ENCODE data around the gene IFI30. TPM values are rescaled to one million over a fixed set of nuclear protein-coding genes. Genes with fewer than 3 reads are reported as not detected.

IFI30 gene
- total RNA-seq, 2 experiments from 2014 or later: 23.7 to 26.9 TPM

DNA sequence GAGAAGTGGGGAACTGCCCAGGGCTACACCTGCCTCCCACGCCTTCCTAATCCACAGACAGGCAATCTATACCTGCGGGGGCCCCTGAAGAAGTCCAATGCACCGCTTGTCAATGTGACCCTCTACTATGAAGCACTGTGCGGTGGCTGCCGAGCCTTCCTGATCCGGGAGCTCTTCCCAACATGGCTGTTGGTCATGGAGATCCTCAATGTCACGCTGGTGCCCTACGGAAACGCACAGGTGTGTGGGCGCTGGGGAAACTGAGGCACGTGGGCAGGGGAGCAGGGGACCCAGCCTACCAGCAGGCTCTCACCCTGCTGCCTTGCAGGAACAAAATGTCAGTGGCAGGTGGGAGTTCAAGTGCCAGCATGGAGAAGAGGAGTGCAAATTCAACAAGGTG is 1.4 kb downstream of the IFI30 start:
- no peak overlapping the region for H3K27ac Mint-ChIP-seq
- H3K9me3 Mint-ChIP-seq: no peaks in the 10 kb centered on the region
- no peak for DNase-seq
- POLR2A ChIA-PET: no interaction called here
- peaks cover 9% of the 10 kb centered on the region for H3K4me1 Mint-ChIP-seq (ENCODE audit: low read depth)
- CTCF ChIA-PET: interaction anchor here (1.0 to 2.1 kb wide), 3 partner anchors 14 to 236 kb away, joined by 4 to 6 read pairs (median 4); no protein-coding TSS in a partner anchor
- H3K4me3 Mint-ChIP-seq: peak overlapping the region; percentile 83
- intact Hi-C loops (cut with micrococcal nuclease): no loop called here
- no peaks in the 10 kb centered on the region for H3K27me3 Mint-ChIP-seq
- H3K36me3 Mint-ChIP-seq: peaks cover 11% of the 10 kb centered on the region

GRCh38 chr19:18176367-18177310 is 3.0 kb downstream of the IFI30 start:
- no peak for DNase-seq
- Mint-ChIP-seq H3K4me1 (ENCODE audit: low read depth) (peaks cover 9% of the 10 kb centered on the region), H3K4me3 (no peak overlapping the region), H3K27me3 (no peaks in the 10 kb centered on the region), H3K27ac (no peak overlapping the region), H3K9me3 (no peaks in the 10 kb centered on the region), H3K36me3 (peaks cover 9% of the 10 kb centered on the region)
- intact Hi-C loops (cut with micrococcal nuclease): no loop called here
- ChIA-PET POLR2A (interaction anchor here (0.9 kb wide), 2 partner anchors 16 to 25 kb away, joined by 3 to 5 read pairs; partner anchors contain the start of gene MPV17L2), CTCF (interaction anchor here (0.6 to 1.2 kb wide), 3 partner anchors 10 to 211 kb away, joined by 3 to 4 read pairs (median 4); no protein-coding TSS in a partner anchor)

DNA sequence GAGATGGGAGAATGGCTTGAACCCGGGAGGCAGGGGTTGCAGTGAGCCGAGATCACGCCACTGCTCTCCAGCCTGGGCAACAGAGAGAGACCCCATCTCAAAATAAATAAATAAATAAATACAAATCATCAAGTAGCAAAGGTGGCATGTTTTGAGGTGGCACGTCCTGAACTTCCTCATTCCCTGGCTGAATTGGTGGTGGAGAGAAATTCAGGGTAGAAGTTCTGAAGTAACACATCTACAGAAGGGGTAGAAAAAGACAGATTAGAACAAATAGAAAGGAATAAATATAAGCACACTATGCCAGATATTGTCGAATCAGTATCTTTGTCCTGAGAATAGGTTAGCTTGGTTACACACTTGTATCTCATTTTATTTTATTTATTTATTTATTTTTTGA is 6.3 kb downstream of the IFI30 start:
- Mint-ChIP-seq H3K4me3 (no peak overlapping the region), H3K27ac (no peak overlapping the region), H3K36me3 (peaks cover 9% of the 10 kb centered on the region), H3K27me3 (no peaks in the 10 kb centered on the region), H3K4me1 (ENCODE audit: low read depth) (no peaks in the 10 kb centered on the region), H3K9me3 (no peaks in the 10 kb centered on the region)
- DNase-seq: no peak
- intact Hi-C loops (cut with micrococcal nuclease): no loop called here
- POLR2A ChIA-PET: no interaction called here
- CTCF ChIA-PET: interaction anchor here (0.9 to 1.0 kb wide), 3 partner anchors 12 to 101 kb away, joined by 3 read pairs; partner anchors contain the start of gene JUND

GRCh38 chr19:18183529-18183928 is 9.9 kb downstream of the IFI30 start:
- no peaks in the 10 kb centered on the region for H3K36me3 Mint-ChIP-seq
- intact Hi-C loops (cut with micrococcal nuclease): no loop called here
- DNase-seq: no peak
- no peaks in the 10 kb centered on the region for H3K27me3 Mint-ChIP-seq
- CTCF ChIA-PET: interaction anchor here (1.2 to 1.6 kb wide), 3 partner anchors 8 to 70 kb away, joined by 3 to 5 read pairs (median 4); no protein-coding TSS in a partner anchor
- H3K9me3 Mint-ChIP-seq: no peaks in the 10 kb centered on the region
- no peak overlapping the region for H3K27ac Mint-ChIP-seq
- POLR2A ChIA-PET: no interaction called here
- H3K4me3 Mint-ChIP-seq: no peak overlapping the region
- no peaks in the 10 kb centered on the region for H3K4me1 Mint-ChIP-seq (ENCODE audit: low read depth)

DNA sequence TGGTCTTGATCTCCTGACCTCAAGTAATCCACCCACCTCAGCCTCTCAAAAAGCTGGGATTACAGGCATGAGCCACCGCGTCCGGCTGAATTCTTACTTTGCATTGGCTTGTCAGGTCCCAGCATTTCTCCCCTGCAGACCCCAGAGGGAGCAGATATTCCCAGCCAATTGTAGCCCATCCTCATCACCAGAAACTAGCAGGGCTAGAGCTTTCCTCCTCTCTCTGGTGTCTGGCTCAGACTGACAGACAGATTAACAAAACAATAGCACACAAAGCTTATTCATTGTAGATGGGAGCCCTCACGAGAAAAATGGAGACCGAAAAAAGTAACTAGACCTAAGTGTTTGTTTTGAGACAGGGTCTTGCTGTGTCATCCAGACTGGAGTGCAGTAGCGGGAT is 11.9 kb downstream of the IFI30 start:
- no peak overlapping the region for H3K27ac Mint-ChIP-seq
- intact Hi-C loops (cut with micrococcal nuclease): no loop called here

GRCh38 chr19:18190278-18190677 is 16.7 kb downstream of the IFI30 start:
- Mint-ChIP-seq H3K4me3 (no peak overlapping the region), H3K4me1 (ENCODE audit: low read depth) (peaks cover 21% of the 10 kb centered on the region), H3K9me3 (no peaks in the 10 kb centered on the region), H3K36me3 (no peaks in the 10 kb centered on the region), H3K27me3 (no peaks in the 10 kb centered on the region), H3K27ac (no peak overlapping the region)
- POLR2A ChIA-PET: no interaction called here
- CTCF ChIA-PET: interaction anchor here (0.6 kb wide), 1 partner anchor 29 kb away, joined by 3 read pairs; no protein-coding TSS in a partner anchor
- intact Hi-C loops (cut with micrococcal nuclease): no loop called here
- DNase-seq: no peak

More for the DNA sequence above, 11.9 kb downstream of the IFI30 start:
- Mint-ChIP-seq H3K36me3 (no peaks in the 10 kb centered on the region), H3K4me1 (ENCODE audit: low read depth) (no peaks in the 10 kb centered on the region), H3K27me3 (no peaks in the 10 kb centered on the region), H3K4me3 (no peak overlapping the region), H3K9me3 (no peaks in the 10 kb centered on the region)
- POLR2A ChIA-PET: no interaction called here
- no peak for DNase-seq
- CTCF ChIA-PET: interaction anchor here (1.4 kb wide), 1 partner anchor 203 kb away, joined by 3 read pairs; no protein-coding TSS in a partner anchor

- no peaks in the 10 kb centered on the region for H3K27me3 Mint-ChIP-seq
- DNase-seq: no peak
- H3K27ac Mint-ChIP-seq: peak overlapping the region; percentile 87
- no peaks in the 10 kb centered on the region for H3K36me3 Mint-ChIP-seq
- CTCF ChIA-PET: interaction anchor here (0.6 to 2.3 kb wide), 17 partner anchors 8 to 220 kb away, joined by 3 to 23 read pairs (median 5); partner anchors contain the start of gene RAB3A
- H3K4me3 Mint-ChIP-seq: peak overlapping the region; percentile 86
- no peaks in the 10 kb centered on the region for H3K9me3 Mint-ChIP-seq
- POLR2A ChIA-PET: interaction anchor here (0.6 to 2.1 kb wide), 2 partner anchors 59 to 90 kb away, joined by 3 to 6 read pairs; partner anchors contain the start of gene JUND
- peaks cover 21% of the 10 kb centered on the region for H3K4me1 Mint-ChIP-seq (ENCODE audit: low read depth)
- intact Hi-C loops (cut with micrococcal nuclease): loop anchor here (1.0 to 2.0 kb wide), 4 partner anchors 13 to 132 kb away; partner anchors contain the start of genes IFI30, LSM4 and RAB3A
These were observed 18.0 kb downstream of the IFI30 start for GRCh38 chr19:18191640-18192062.

DNA sequence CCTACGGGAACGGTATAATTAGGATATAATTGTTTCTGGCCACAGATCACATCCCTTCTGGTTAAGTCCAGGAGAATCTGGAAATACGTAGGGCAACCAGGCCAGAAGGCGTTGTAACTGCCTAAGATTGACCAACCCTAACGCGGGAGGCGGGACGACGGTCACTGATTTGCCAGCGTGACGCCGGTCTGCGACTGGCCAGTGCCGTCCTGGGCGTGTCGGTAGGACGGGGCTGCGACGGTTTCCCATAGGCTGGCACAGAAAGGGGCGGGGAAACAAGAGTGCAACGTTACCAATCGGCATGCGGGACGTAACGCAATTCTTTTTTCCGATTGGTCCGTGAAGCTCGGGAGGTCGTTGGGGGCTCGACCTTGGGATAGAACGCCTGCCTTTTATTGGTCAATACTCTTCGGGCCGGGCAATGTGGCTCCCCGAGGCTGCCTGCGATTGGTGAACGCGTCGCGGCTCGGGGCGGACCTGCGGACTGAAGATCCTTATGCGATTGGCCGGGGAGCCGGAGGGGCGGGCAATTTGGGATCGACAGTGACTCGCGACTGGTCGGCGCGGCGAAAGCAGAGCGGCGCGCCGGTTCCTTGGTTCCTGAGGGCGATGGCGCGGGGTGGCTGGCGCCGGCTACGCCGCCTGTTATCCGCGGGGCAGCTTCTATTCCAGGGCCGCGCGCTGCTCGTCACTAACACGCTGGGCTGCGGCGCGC is 19.2 kb downstream of the IFI30 start, which contains the start of gene MPV17L2:
Gene MPV17L2, plus strand, starts transcription at position 546 of the 715 bp plus-strand sequence. Its CDS starts 64 bp downstream, at position 610.
- H3K27ac Mint-ChIP-seq: peak within 1 kb of the TSS; percentile 87
- H3K4me3 Mint-ChIP-seq: peak within 1 kb of the TSS; percentile 86
- CTCF ChIA-PET: interaction anchor here (0.6 to 2.3 kb wide), 20 partner anchors 9 to 219 kb away, joined by 3 to 23 read pairs (median 5); partner anchors contain the start of gene RAB3A
- H3K27me3 Mint-ChIP-seq: no peaks in the 10 kb centered on the region
- intact Hi-C loops (cut with micrococcal nuclease): loop anchor here (1.0 to 2.0 kb wide), 4 partner anchors 11 to 130 kb away; partner anchors contain the start of genes IFI30, LSM4 and RAB3A
- DNase-seq: peak; percentile 99
- H3K4me1 Mint-ChIP-seq (ENCODE audit: low read depth): peaks cover 21% of the 10 kb centered on the region
- POLR2A ChIA-PET: interaction anchor here (0.6 to 2.1 kb wide), 7 partner anchors 10 to 88 kb away, joined by 3 to 6 read pairs (median 4); partner anchors contain the start of genes JUND and RAB3A
- H3K9me3 Mint-ChIP-seq: no peaks in the 10 kb centered on the region
- H3K36me3 Mint-ChIP-seq: peaks cover under 1% of the 10 kb centered on the region

DNA sequence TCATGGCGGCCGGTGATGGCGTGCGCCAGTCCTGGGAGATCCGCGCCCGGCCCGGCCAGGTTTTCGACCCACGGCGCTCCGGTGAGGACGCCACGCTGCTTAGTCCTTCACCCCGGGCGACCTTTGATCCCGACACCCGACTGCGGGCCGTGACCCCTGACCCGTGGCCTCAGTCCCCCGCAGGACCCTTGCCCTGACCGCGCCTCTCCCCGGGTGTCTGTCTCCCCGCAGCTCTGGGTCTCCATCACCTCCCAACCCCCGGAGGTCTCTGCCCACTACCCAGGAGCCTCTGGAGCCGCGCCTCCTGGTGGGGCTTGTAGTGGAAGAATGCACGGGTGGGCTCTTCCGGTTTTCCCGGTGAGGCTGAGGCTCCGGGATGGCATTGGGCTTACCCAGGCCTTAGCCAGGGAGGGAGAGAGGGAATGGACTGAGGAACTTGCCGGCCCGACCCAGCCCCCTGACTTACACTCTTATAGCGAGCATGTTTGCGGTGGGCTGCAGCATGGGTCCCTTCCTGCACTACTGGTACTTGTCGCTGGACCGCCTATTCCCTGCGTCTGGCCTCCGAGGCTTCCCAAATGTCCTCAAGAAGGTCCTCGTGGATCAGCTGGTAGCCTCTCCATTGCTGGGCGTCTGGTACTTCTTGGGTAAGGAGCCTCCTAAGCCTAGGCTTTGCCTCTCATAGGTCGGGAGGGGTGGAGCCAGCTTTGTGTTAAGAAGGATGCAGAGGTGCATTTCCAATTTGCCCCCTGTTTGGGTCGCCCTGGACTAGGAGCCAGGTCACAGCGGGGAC is 20.0 kb downstream of the IFI30 start:
- Mint-ChIP-seq H3K36me3 (peaks cover 8% of the 10 kb centered on the region), H3K27me3 (no peaks in the 10 kb centered on the region), H3K4me3 (peak overlapping the region; percentile 86), H3K4me1 (ENCODE audit: low read depth) (peaks cover 21% of the 10 kb centered on the region), H3K9me3 (no peaks in the 10 kb centered on the region), H3K27ac (peak overlapping the region; percentile 87)
- DNase-seq: no peak
- ChIA-PET CTCF (interaction anchor here (0.6 to 2.3 kb wide), 11 partner anchors 11 to 195 kb away, joined by 3 to 12 read pairs (median 5); partner anchors contain the start of genes PGPEP1 and RAB3A), POLR2A (interaction anchor here (1.0 to 2.1 kb wide), 5 partner anchors 10 to 88 kb away, joined by 3 to 6 read pairs (median 4); partner anchors contain the start of genes JUND and RAB3A)
- intact Hi-C loops (cut with micrococcal nuclease): loop anchor here (2.0 kb wide), 1 partner anchor 21 kb away; the partner anchor contains the start of gene IFI30

- ChIA-PET POLR2A (no interaction called here), CTCF (interaction anchor here (1.0 to 1.6 kb wide), 6 partner anchors 10 to 146 kb away, joined by 3 to 5 read pairs (median 4); partner anchors contain the start of genes PGPEP1 and RAB3A)
- H3K9me3 Mint-ChIP-seq: no peaks in the 10 kb centered on the region
- H3K27me3 Mint-ChIP-seq: no peaks in the 10 kb centered on the region
- no peak overlapping the region for H3K27ac Mint-ChIP-seq
- H3K36me3 Mint-ChIP-seq: peaks cover 12% of the 10 kb centered on the region
- H3K4me1 Mint-ChIP-seq (ENCODE audit: low read depth): peaks cover 21% of the 10 kb centered on the region
- DNase-seq: no peak
- peak overlapping the region; percentile 86 for H3K4me3 Mint-ChIP-seq
- intact Hi-C loops (cut with micrococcal nuclease): no loop called here
These were observed 20.5 kb downstream of the IFI30 start for GRCh38 chr19:18194181-18194530.
